DMS114 treated with DMSO at 0.1 percent for 48 hours (cell line): ENCODE data around the gene RHD.
"Not testable (repeated sequence)": the region's sequence is repeated elsewhere in the genome, so short reads cannot be mapped to it uniquely, and the experiment has no call there.

Experiments used
- DNase-seq: peaks from one replicate; lab custom pipeline; 2025; ENCODE audit not compliant: unreplicated experiment; lab: John Stamatoyannopoulos, UW

The RHD gene

GRCh38 chr1:25302330-25302729 is 30.0 kb downstream of the RHD start:
- DNase-seq: not testable (repeated sequence)

GRCh38 chr1:25304936-25305335 is 32.6 kb downstream of the RHD start:
- DNase-seq: not testable (repeated sequence)

- DNase-seq: not testable (repeated sequence)
Observed at GRCh38 chr1:25308168-25308567, 35.9 kb downstream of the RHD start.

- not testable (repeated sequence) for DNase-seq
Observed at GRCh38 chr1:25309085-25309484, 36.8 kb downstream of the RHD start.

GRCh38 chr1:25309486-25309885 is 37.2 kb downstream of the RHD start:
- DNase-seq: not testable (repeated sequence)

- not testable (repeated sequence) for DNase-seq
Observed at GRCh38 chr1:25312806-25313470, 40.6 kb downstream of the RHD start.

GRCh38 chr1:25320314-25320938 is 48.1 kb downstream of the RHD start:
- not testable (repeated sequence) for DNase-seq

- DNase-seq: not testable (repeated sequence)
Observed at GRCh38 chr1:25322127-25322526, 49.8 kb downstream of the RHD start.

- not testable (repeated sequence) for DNase-seq
Observed at GRCh38 chr1:25324407-25324806, 52.1 kb downstream of the RHD start.

GRCh38 chr1:25327864-25328790 is 55.8 kb downstream of the RHD start:
- not testable (repeated sequence) for DNase-seq

GRCh38 chr1:25328791-25329185 is 56.5 kb downstream of the RHD start:
- DNase-seq: not testable (repeated sequence)

GRCh38 chr1:25329336-25329735 is 57.0 kb downstream of the RHD start:
- DNase-seq: not testable (repeated sequence)

- not testable (repeated sequence) for DNase-seq
Observed at GRCh38 chr1:25329950-25330349, 57.6 kb downstream of the RHD start.

GRCh38 chr1:25336922-25337354 is 64.6 kb downstream of the RHD start:
- DNase-seq: not testable (repeated sequence)

- not testable (repeated sequence) for DNase-seq
Observed at GRCh38 chr1:25337483-25338187, 65.3 kb downstream of the RHD start.

- DNase-seq: peak; percentile 71
Observed at GRCh38 chr1:25338188-25338981, 66.1 kb downstream of the RHD start, which contains the start of gene TMEM50A. Gene TMEM50A (plus strand): TSS chr1:25338334. CDS start chr1:25340487, 2,153 bp downstream.

GRCh38 chr1:25338986-25339385 is 66.7 kb downstream of the RHD start:
- no peak for DNase-seq

GRCh38 chr1:25341746-25342145 is 69.4 kb downstream of the RHD start:
- DNase-seq: no peak

GRCh38 chr1:25342846-25343245 is 70.5 kb downstream of the RHD start:
- DNase-seq: no peak

- no peak for DNase-seq
Observed at GRCh38 chr1:25343872-25344271, 71.6 kb downstream of the RHD start.
